Measurements from ENCODE around the gene TENT4A. TPM values are rescaled to one million over a fixed set of nuclear protein-coding genes. Genes with fewer than 3 reads are reported as not detected.
A peak's percentile ranks its signal among the peaks of the same experiment; 100 is the strongest.

TENT4A gene
- total RNA-seq, 1 experiment from 2014 or later, result 39.3 TPM

DNA sequence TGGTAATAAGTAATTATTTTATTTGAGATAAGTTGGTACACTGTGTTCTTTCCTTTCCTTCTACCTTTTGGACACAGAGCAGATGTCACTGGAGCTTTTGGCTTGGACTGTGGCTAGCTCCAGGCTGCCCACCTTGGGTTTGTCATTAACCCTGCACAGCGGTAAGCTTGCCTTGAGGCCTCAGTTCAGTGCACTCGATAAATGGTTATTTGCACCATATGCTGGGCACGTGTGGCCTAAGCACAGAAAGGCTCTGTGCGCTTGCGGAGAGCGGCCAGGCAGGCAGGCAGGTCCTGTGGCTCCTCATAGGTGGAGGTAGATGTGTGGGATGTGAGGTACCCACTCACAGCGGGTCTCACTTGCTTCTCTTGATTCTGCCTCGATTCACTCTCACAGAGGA is 30.0 kb upstream of the TENT4A start:
- H3K9ac ChIP-seq (ENCODE audit: low read length), result no peak overlapping the region
- no peak for DNase-seq
- ChIA-PET CTCF (no interaction called here), POLR2A (ENCODE audit: unreplicated experiment) (no interaction called here)
- no peak overlapping the region for H3K4me3 ChIP-seq (ENCODE audit: low read length)
- H3K27me3 ChIP-seq (ENCODE audit: low read length), result peaks cover 33% of the 10 kb centered on the region
- no peaks in the 10 kb centered on the region for H3K36me3 ChIP-seq (ENCODE audit: low read depth, low read length)
- H3K9me3 ChIP-seq (ENCODE audit: low read length), result no peaks in the 10 kb centered on the region
- H3K27ac ChIP-seq (ENCODE audit: low read length), result no peak overlapping the region
- H4K20me1 ChIP-seq (ENCODE audit: low read length), result no peaks in the 10 kb centered on the region
- intact Hi-C loops (cut with micrococcal nuclease), result no loop called here
- H3K4me2 ChIP-seq (ENCODE audit: low read length), result no peak overlapping the region
- no peaks in the 10 kb centered on the region for H3K79me2 ChIP-seq (ENCODE audit: low read length)
- H3K4me1 ChIP-seq (ENCODE audit: insufficient read depth, low read length), result no peaks in the 10 kb centered on the region
- H2AFZ ChIP-seq (ENCODE audit: low read length), result no peak overlapping the region
- H3K9me2 ChIP-seq (replicated peaks; ENCODE audit: low read length), result no peaks in the 10 kb centered on the region
- ATAC-seq, result no peak
- no peaks in the 10 kb centered on the region for H3F3A ChIP-seq (ENCODE audit: low read length, unreplicated experiment)
- TF ChIP-seq EZH2phosphoT487 (IDR thresholded peaks at IDR 0.05; ENCODE audit: borderline replicate concordance, low read length), result no peak
- BruUV-seq (replicated peaks), result no TSS peak

GRCh38 chr5:6684075-6684474 is 29.2 kb upstream of the TENT4A start:
- Histone ChIP-seq H3K4me2 (ENCODE audit: low read length) (no peak overlapping the region), H2AFZ (ENCODE audit: low read length) (no peak overlapping the region), H3K36me3 (ENCODE audit: low read depth, low read length) (no peaks in the 10 kb centered on the region), H3K79me2 (ENCODE audit: low read length) (no peaks in the 10 kb centered on the region), H3F3A (ENCODE audit: low read length, unreplicated experiment) (no peaks in the 10 kb centered on the region), H3K27ac (ENCODE audit: low read length) (no peak overlapping the region), H4K20me1 (ENCODE audit: low read length) (no peaks in the 10 kb centered on the region), H3K9me3 (ENCODE audit: low read length) (no peaks in the 10 kb centered on the region), H3K27me3 (ENCODE audit: low read length) (peaks cover 33% of the 10 kb centered on the region), H3K9me2 (replicated peaks; ENCODE audit: low read length) (no peaks in the 10 kb centered on the region), H3K9ac (ENCODE audit: low read length) (no peak overlapping the region), H3K4me1 (ENCODE audit: insufficient read depth, low read length) (no peaks in the 10 kb centered on the region), H3K4me3 (ENCODE audit: low read length) (no peak overlapping the region)
- no TSS peak for BruUV-seq (replicated peaks)
- ChIA-PET POLR2A (ENCODE audit: unreplicated experiment) (no interaction called here), CTCF (no interaction called here)
- TF ChIP-seq, protein P1, sequence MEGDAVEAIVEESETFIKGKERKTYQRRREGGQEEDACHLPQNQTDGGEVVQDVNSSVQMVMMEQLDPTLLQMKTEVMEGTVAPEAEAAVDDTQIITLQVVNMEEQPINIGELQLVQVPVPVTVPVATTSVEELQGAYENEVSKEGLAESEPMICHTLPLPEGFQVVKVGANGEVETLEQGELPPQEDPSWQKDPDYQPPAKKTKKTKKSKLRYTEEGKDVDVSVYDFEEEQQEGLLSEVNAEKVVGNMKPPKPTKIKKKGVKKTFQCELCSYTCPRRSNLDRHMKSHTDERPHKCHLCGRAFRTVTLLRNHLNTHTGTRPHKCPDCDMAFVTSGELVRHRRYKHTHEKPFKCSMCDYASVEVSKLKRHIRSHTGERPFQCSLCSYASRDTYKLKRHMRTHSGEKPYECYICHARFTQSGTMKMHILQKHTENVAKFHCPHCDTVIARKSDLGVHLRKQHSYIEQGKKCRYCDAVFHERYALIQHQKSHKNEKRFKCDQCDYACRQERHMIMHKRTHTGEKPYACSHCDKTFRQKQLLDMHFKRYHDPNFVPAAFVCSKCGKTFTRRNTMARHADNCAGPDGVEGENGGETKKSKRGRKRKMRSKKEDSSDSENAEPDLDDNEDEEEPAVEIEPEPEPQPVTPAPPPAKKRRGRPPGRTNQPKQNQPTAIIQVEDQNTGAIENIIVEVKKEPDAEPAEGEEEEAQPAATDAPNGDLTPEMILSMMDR (conservative IDR thresholded peaks at IDR 0.05; ENCODE audit: low read depth, low read length), result no peak
- TF ChIP-seq EZH2phosphoT487 (IDR thresholded peaks at IDR 0.05; ENCODE audit: borderline replicate concordance, low read length) (no peak), EZH2 (IDR thresholded peaks at IDR 0.05; ENCODE audit: low read length, unreplicated experiment) (no peak)
- intact Hi-C loops (cut with micrococcal nuclease), result no loop called here
- DNase-seq (no peak), ATAC-seq (no peak)

GRCh38 chr5:6686501-6686900 is 26.7 kb upstream of the TENT4A start:
- intact Hi-C loops (cut with micrococcal nuclease), result no loop called here
- Histone ChIP-seq H3K4me3 (ENCODE audit: low read length) (no peak overlapping the region), H3K79me2 (ENCODE audit: low read length) (no peaks in the 10 kb centered on the region), H3K36me3 (ENCODE audit: low read depth, low read length) (no peaks in the 10 kb centered on the region), H3K4me1 (ENCODE audit: insufficient read depth, low read length) (0 out of 2 replicates have a peak, but pooled peaks cover 3% of the 10 kb centered on the region), H3K9me2 (replicated peaks; ENCODE audit: low read length) (no peaks in the 10 kb centered on the region), H3K9ac (ENCODE audit: low read length) (no peak overlapping the region), H3K4me2 (ENCODE audit: low read length) (no peak overlapping the region), H4K20me1 (ENCODE audit: low read length) (no peaks in the 10 kb centered on the region), H3F3A (ENCODE audit: low read length, unreplicated experiment) (no peaks in the 10 kb centered on the region), H3K27me3 (ENCODE audit: low read length) (peaks cover 39% of the 10 kb centered on the region), H2AFZ (ENCODE audit: low read length) (no peak overlapping the region), H3K27ac (ENCODE audit: low read length) (no peak overlapping the region), H3K9me3 (ENCODE audit: low read length) (no peaks in the 10 kb centered on the region)
- ChIA-PET POLR2A (ENCODE audit: unreplicated experiment) (no interaction called here), CTCF (no interaction called here)
- no peak for ATAC-seq
- no peak for DNase-seq
- BruUV-seq (replicated peaks), result no TSS peak
- TF ChIP-seq EZH2phosphoT487 (IDR thresholded peaks at IDR 0.05; ENCODE audit: borderline replicate concordance, low read length), result no peak
- TF ChIP-seq EZH2 (IDR thresholded peaks at IDR 0.05; ENCODE audit: low read length, unreplicated experiment), result no peak

DNA sequence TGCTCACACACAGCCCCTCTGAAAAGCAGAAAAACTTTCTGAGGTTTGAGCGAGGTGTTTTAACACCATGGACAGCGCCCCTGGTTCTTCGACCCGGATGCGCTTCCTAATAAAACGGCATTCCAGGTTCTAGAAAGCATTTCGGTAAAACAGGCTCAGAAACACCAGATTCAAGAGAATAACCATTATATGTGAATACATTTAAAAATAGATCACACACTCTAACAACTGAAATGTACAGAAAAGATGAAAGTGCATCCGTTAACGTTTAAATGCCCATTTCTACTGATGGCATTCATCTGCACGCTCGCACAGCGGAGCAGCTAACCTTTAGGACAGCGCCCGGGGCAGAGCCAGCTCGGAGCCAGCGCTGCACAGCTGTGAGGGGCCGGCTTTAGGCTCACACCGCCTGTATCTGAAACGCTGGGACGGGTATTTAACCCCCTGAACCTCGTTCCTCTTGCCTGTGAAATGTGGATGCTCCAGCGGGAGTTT is 26.3 kb upstream of the TENT4A start:
- H3K27ac ChIP-seq (ENCODE audit: low read length), result no peak overlapping the region
- H3K4me2 ChIP-seq (ENCODE audit: low read length), result no peak overlapping the region
- no peak for TF ChIP-seq EZH2phosphoT487 (IDR thresholded peaks at IDR 0.05; ENCODE audit: borderline replicate concordance, low read length)
- TF ChIP-seq, protein P1 (conservative IDR thresholded peaks at IDR 0.05; ENCODE audit: low read depth, low read length), result no peak
- H3K9me2 ChIP-seq (replicated peaks; ENCODE audit: low read length), result no peaks in the 10 kb centered on the region
- ATAC-seq, result no peak
- H2AFZ ChIP-seq (ENCODE audit: low read length), result 0 out of 2 replicates have a peak overlapping the region, but pooled peaks have one; percentile 11
- H3F3A ChIP-seq (ENCODE audit: low read length, unreplicated experiment), result no peaks in the 10 kb centered on the region
- 0 out of 2 replicates have a peak, but pooled peaks cover 3% of the 10 kb centered on the region for H3K4me1 ChIP-seq (ENCODE audit: insufficient read depth, low read length)
- DNase-seq, result peak; percentile 62
- CTCF ChIA-PET, result no interaction called here
- no TSS peak for BruUV-seq (replicated peaks)
- peaks cover 42% of the 10 kb centered on the region for H3K27me3 ChIP-seq (ENCODE audit: low read length)
- H3K36me3 ChIP-seq (ENCODE audit: low read depth, low read length), result no peaks in the 10 kb centered on the region
- H4K20me1 ChIP-seq (ENCODE audit: low read length), result no peaks in the 10 kb centered on the region
- POLR2A ChIA-PET (ENCODE audit: unreplicated experiment), result no interaction called here
- no peak overlapping the region for H3K4me3 ChIP-seq (ENCODE audit: low read length)
- intact Hi-C loops (cut with micrococcal nuclease), result no loop called here
- no peak overlapping the region for H3K9ac ChIP-seq (ENCODE audit: low read length)
- no peaks in the 10 kb centered on the region for H3K9me3 ChIP-seq (ENCODE audit: low read length)
- no peaks in the 10 kb centered on the region for H3K79me2 ChIP-seq (ENCODE audit: low read length)

Measured in PC-3 (cell line).